Right atrium auricular region (tissue), 2 donors: Measurements from ENCODE around the gene UBAP1. TPM values are rescaled to one million over a fixed set of nuclear protein-coding genes. Genes with fewer than 3 reads are reported as not detected.
"Not testable (repeated sequence)": the region's sequence is repeated elsewhere in the genome, so short reads cannot be mapped to it uniquely, and the experiment has no call there.

Experiments
- DNase-seq: peaks from one replicate; pipeline ENCODE4 v3.0.0-alpha.2; 2019; ENCODE audit warnings: low spot score
- H3K27ac ChIP-seq, 2 donors: fragments of 200-600 bp; sonication (generic); 1 replicate in 1 of 2; 2 replicates in 1 of 2; pipeline ENCODE4 v1.5.1; 2016 to 2019
- H3K27me3 ChIP-seq, 2 donors: fragments of 200-600 bp; sonication (generic); one replicate each; pipeline versions ENCODE4 v1.5.1 to v1.6.0; 2017 to 2019
- H3K36me3 ChIP-seq: fragments of 200-600 bp; sonication (generic); one replicate; pipeline ENCODE4 v1.5.1; 2016
- H3K4me1 ChIP-seq, 2 donors: fragments of 200-600 bp; sonication (generic); one replicate each; pipeline versions ENCODE4 v1.5.1 to v1.6.0; 2017 to 2019
- H3K4me3 ChIP-seq, 2 donors: fragments of 200-600 bp; sonication (generic); 1 replicate in 1 of 2; 2 replicates in 1 of 2; pipeline ENCODE4 v1.5.1; 2017 to 2019; ENCODE audit warnings: mild to moderate bottlenecking in 1 of 2, moderate library complexity in 1 of 2
- H3K9me3 ChIP-seq, 2 donors: fragments of 200-600 bp; sonication (generic); one replicate each; pipeline ENCODE4 v1.5.1; 2019
- total RNA-seq, 2 donors: library from RNA; depleted of rRNA; stranded (reverse); fragments of >200 nt; gene quantifications; one replicate each; pipeline ENCODE4 v1.1.0, GENCODE V29; 2016
- TF ChIP-seq, protein P1 (sequence below), 2 donors: fragments of 200-600 bp; sonication (generic); IDR thresholded peaks; one replicate each; pipeline ENCODE4 v1.5.1; 2019; ENCODE audit warnings: antibody characterized with exemption in 2 of 2

The UBAP1 gene
- 10 to 100 TPM; 39.4 to 46.4 TPM for total RNA-seq

DNA sequence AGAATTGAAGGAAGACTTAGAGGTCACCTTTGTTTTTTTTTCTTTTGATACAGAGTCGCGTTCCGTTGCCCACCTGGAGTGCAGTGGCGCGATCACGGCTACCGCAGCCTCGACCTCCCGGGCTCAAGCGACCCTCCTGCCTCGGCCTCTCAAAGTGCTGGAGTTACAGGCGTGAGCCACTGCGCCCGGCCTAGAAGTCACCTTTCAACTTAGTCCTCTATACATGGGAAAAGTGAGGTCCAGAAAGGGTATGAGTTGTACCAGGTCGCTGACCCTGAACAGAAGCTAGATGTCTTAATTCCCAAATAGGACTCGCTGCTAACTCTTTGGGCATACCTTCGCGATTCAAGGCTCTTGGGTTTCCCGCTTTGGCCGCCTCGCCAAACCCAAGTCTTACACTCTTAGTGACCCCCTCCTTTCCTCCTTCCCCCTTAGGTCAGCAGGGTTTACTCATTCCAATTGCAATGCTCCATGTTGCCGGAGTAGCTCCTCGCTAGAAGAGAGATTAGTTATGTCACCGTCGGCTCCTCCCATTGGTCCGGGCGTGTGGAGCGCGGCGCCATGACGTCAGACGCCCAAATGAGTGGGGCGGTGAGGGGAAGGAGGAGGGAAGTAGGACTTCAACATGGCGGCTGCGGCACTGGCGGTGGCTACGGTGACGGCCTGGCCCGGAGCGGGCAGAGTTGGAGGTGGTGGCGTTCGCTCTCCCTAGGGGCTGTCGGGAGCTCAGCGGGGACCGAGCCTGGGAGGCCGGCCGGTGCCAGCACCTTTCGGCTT is at the start of gene UBAP1:
Gene UBAP1 (plus strand): TSS at position 608 of the 777 bp plus-strand sequence. CDS start 41,872 bp downstream, outside the sequence.
- peaks cover 0 to 21% of the 10 kb centered on the region in 2 donors for H3K4me1 ChIP-seq
- DNase-seq, result peak; percentile 98
- peak within 1 kb of the TSS; percentile 93 to 95 for H3K27ac ChIP-seq
- H3K36me3 ChIP-seq, result no peaks in the 10 kb centered on the region
- no peaks in the 10 kb centered on the region for H3K9me3 ChIP-seq
- H3K4me3 ChIP-seq, result peak within 1 kb of the TSS; percentile 69 to 73
- TF ChIP-seq, protein P1, sequence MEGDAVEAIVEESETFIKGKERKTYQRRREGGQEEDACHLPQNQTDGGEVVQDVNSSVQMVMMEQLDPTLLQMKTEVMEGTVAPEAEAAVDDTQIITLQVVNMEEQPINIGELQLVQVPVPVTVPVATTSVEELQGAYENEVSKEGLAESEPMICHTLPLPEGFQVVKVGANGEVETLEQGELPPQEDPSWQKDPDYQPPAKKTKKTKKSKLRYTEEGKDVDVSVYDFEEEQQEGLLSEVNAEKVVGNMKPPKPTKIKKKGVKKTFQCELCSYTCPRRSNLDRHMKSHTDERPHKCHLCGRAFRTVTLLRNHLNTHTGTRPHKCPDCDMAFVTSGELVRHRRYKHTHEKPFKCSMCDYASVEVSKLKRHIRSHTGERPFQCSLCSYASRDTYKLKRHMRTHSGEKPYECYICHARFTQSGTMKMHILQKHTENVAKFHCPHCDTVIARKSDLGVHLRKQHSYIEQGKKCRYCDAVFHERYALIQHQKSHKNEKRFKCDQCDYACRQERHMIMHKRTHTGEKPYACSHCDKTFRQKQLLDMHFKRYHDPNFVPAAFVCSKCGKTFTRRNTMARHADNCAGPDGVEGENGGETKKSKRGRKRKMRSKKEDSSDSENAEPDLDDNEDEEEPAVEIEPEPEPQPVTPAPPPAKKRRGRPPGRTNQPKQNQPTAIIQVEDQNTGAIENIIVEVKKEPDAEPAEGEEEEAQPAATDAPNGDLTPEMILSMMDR (IDR thresholded peaks at IDR 0.05), result no peak
- no peaks in the 10 kb centered on the region for H3K27me3 ChIP-seq

DNA sequence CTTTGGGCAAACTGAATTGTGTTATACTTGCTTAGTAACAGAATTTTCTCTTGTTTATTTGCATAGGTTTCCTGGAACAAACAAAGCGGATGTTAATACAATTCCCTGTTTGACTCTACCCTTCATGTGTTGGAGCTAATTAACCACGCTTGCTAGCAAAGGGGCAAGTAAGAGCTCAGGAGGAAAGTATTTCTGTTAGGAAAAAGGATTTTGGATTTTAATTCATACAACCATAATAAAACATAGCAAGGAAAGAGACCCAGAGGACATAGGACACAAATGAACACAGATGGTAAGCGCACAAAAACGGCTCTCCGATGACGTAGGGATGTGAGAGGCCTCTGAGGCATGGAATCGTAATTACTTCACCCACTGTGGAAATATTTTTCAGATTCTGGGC is 47.3 kb upstream of the UBAP1 start:
- Histone ChIP-seq H3K36me3 (no peaks in the 10 kb centered on the region), H3K27ac (no peak overlapping the region), H3K9me3 (no peaks in the 10 kb centered on the region), H3K4me1 (peaks cover 0 to 7% of the 10 kb centered on the region in 2 donors), H3K27me3 (no peaks in the 10 kb centered on the region), H3K4me3 (no peak overlapping the region)
- DNase-seq, result no peak
- TF ChIP-seq, protein P1 (IDR thresholded peaks at IDR 0.05), result no peak

DNA sequence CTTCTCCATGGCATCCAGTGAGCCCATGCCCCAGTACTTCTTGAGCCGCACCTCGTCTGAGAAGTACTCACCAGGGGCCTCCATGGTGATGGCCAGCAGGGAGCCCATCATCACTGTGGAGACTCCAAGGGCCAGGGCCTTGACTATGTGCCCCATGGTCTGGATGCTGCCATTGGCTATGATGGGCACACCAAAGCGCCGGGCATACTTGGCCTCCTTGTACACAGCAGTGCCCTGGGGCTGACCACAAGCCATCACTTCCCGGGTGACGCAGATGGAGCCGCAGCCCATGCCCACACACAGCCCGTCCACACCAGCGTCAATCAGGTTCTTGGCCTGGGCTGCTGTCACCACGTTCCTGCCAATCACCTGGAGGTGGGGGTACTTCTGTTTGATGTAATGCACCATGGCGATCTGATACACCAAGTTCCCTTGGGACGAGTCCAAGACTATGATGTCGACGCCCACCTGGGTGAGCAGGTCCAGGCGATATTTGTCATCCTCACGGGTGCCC is 45.4 kb upstream of the UBAP1 start:
- Histone ChIP-seq H3K9me3 (no peaks in the 10 kb centered on the region), H3K4me3 (no peak overlapping the region), H3K27me3 (no peaks in the 10 kb centered on the region), H3K36me3 (no peaks in the 10 kb centered on the region), H3K27ac (no peak overlapping the region), H3K4me1 (no peaks in the 10 kb centered on the region)
- DNase-seq, result no peak
- TF ChIP-seq, protein P1 (IDR thresholded peaks at IDR 0.05), result no peak

DNA sequence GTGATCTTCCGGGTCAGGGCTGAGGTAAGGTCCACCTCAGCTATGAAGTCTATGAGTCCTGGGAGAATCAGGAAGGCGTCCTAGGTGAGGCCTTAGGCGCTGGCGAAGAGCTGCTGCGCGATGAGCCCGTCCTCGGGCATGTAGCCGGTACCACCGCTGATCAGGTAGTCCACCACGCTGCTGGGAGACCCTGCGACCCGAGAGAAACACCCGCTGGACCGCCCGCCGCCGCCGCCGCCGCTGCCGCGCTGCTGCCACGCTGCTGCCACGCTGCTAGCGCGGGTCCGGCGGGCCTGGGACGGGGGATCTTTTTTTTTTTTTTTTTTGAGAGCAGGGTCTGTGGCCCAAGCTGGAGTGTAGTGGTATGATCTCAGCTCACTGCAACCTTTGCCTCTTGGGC is 44.3 kb upstream of the UBAP1 start:
- no peak overlapping the region for H3K4me3 ChIP-seq
- no peaks in the 10 kb centered on the region for H3K9me3 ChIP-seq
- H3K27ac ChIP-seq, result no peak overlapping the region
- no peaks in the 10 kb centered on the region for H3K36me3 ChIP-seq
- TF ChIP-seq, protein P1 (IDR thresholded peaks at IDR 0.05), result no peak
- no peak for DNase-seq
- H3K4me1 ChIP-seq, result no peaks in the 10 kb centered on the region
- no peaks in the 10 kb centered on the region for H3K27me3 ChIP-seq

DNA sequence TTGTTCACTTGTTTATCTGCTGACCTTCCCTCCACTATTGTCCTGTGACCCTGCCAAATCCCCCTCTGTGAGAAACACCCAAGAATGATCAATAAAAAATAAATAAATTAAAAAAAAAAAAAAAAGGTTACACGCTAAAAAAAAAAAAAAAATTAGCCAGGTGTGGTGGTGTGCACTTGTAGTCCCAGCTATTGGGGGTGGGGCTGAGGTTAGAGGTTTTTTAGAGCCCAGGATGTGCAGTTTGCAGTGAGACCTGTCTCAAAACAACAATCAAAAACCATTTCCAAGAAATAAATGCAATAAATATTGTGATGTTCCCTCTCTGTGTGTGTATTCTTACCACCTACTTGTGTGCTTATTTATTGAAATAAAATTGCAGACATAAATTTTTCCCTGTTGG is 40.2 kb upstream of the UBAP1 start:
- not testable (repeated sequence) for H3K36me3 ChIP-seq, H3K27ac ChIP-seq, H3K9me3 ChIP-seq, DNase-seq, H3K27me3 ChIP-seq, H3K4me1 ChIP-seq, H3K4me3 ChIP-seq

DNA sequence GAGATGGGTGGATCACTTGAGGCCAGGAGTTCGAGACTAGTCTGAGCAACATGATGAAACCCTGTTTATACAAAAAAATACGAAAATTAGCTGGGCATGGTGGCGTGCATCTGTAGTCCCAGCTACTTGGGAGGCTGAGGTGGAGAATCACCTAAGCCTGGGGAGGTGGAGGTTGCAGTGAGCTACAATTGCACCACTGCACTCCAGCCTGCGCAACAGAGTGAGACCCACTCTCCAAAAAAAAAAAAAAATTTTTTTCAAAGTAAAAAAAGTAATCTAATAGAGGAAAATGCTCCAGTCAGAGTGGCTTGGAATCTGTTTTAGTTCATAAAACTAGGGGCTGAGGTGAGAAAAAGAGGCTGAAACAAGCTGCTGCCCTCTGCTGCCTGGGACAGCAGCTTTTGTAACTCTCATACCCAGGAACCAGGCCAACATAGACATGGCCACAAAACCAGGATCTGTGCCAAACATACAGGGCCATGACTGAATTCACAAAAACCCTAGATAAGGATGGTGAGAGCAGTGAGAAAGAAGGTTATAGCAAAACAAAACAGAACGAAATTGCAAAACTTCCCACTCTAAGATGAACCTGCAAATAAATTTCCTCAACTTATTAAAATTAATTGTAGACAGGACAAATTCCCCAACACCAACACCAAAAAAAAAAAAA is 39.2 kb upstream of the UBAP1 start:
- Histone ChIP-seq H3K9me3 (no peaks in the 10 kb centered on the region), H3K27ac (no peak overlapping the region), H3K36me3 (no peaks in the 10 kb centered on the region), H3K4me3 (no peak overlapping the region), H3K27me3 (no peaks in the 10 kb centered on the region), H3K4me1 (no peaks in the 10 kb centered on the region)
- TF ChIP-seq, protein P1 (IDR thresholded peaks at IDR 0.05), result peak in 1 of 2 donors; percentile 58
- peak; percentile 85 for DNase-seq
